OCI-LY3 (cell line): Measurements from ENCODE around the gene ARHGDIB.

Experiments used
- H2AFZ ChIP-seq: fragments of 200-600, 300-600 bp; shearing (Covaris generic); 2 replicates; pipeline ENCODE4 v1.6.0; 2014; ENCODE audit warnings: antibody characterized with exemption, low read depth, low read length
- H3K27ac ChIP-seq: fragments of 200-600, 300-600 bp; sonication (generic); 2 replicates; pipeline ENCODE4 v1.5.1; 2014; ENCODE audit warnings: mild to moderate bottlenecking, low read length, moderate library complexity, mixed read lengths
- H3K27me3 ChIP-seq: fragments of 200-600, 300-600 bp; sonication (generic); 2 replicates; pipeline ENCODE4 v1.6.1; 2014; ENCODE audit warnings: low read depth, low read length, mixed read lengths
- H3K36me3 ChIP-seq: fragments of 200-600, 300-600 bp; sonication (generic); replicated peaks from 2 replicates; pipeline ENCODE3; 2014; ENCODE audit warnings: low read depth, low read length, mixed read lengths
- H3K4me1 ChIP-seq: fragments of 300-600, 200-600 bp; sonication (generic); 2 replicates; pipeline ENCODE4 v1.6.1; 2014; ENCODE audit warnings: low read length, mixed read lengths
- H3K4me2 ChIP-seq: fragments of 200-600, 300-600 bp; sonication (generic); 2 replicates; pipeline ENCODE4 v1.6.1; 2014; ENCODE audit warnings: low read length, mixed read lengths
- H3K4me3 ChIP-seq: fragments of 300-600, 200-600 bp; sonication (generic); 2 replicates; pipeline ENCODE4 v1.5.1; 2014; ENCODE audit warnings: antibody characterized with exemption, mild to moderate bottlenecking, low read length, moderate library complexity
- H3K79me2 ChIP-seq: fragments of 300-600, 200-600 bp; shearing (Covaris generic); 2 replicates; pipeline ENCODE4 v1.6.1; 2014; ENCODE audit warnings: mild to moderate bottlenecking, low read length, mixed read lengths
- H3K9ac ChIP-seq: fragments of 300-600, 200-600 bp; shearing (Covaris generic); 2 replicates; pipeline ENCODE4 v1.6.0; 2014; ENCODE audit warnings: mild to moderate bottlenecking, low read length, moderate library complexity
- H3K9me3 ChIP-seq: fragments of 200-600, 300-600 bp; shearing (Covaris generic); 2 replicates; pipeline ENCODE4 v1.6.1; 2014; ENCODE audit warnings: low read length, mixed read lengths; ENCODE audit not compliant: insufficient read depth
- H4K20me1 ChIP-seq: fragments of 200-600, 300-600 bp; sonication (generic); 2 replicates; pipeline ENCODE4 v1.6.1; 2016; ENCODE audit warnings: low read length, mixed read lengths; ENCODE audit not compliant: insufficient read depth
- CTCF ChIP-seq: fragments of 200-600, 300-600 bp; sonication (generic); IDR thresholded peaks from 2 replicates; pipeline ENCODE4 v1.5.1; 2014; ENCODE audit warnings: antibody characterized with exemption, low read length, low read depth
- EZH2phosphoT487 ChIP-seq: fragments of 200-600 bp; shearing (Covaris generic); IDR thresholded peaks from 2 replicates; pipeline ENCODE4 v1.6.1; 2018; ENCODE audit warnings: antibody characterized with exemption, mixed run types, low read depth

ARHGDIB gene

GRCh38 chr12:14961466-14962152, at the start of gene ARHGDIB:
ARHGDIB (minus strand) TSS chr12:14961601; CDS start chr12:14950712, 10,889 bp downstream.
- peak within 1 kb of the TSS; percentile 95 for H3K4me3 ChIP-seq

GRCh38 chr12:15011162-15011561, 49.8 kb upstream of the ARHGDIB start:
- Histone ChIP-seq H3K27ac (no peak overlapping the region), H3K4me2 (no peak overlapping the region), H3K79me2 (no peaks in the 10 kb centered on the region), H3K27me3 (peaks cover 14% of the 10 kb centered on the region; the same call in 1 of the 2 replicates), H3K4me3 (no peak overlapping the region), H4K20me1 (no peaks in the 10 kb centered on the region), H2AFZ (no peak overlapping the region), H3K36me3 (no peaks in the 10 kb centered on the region), H3K9ac (no peak overlapping the region), H3K9me3 (no peaks in the 10 kb centered on the region), H3K4me1 (peaks cover 9% of the 10 kb centered on the region)
- peak; percentile 36; the same call in 1 of the 2 replicates for TF ChIP-seq CTCF
- no peak for TF ChIP-seq EZH2phosphoT487

More at GRCh38 chr12:14961466-14962152, at the start of gene ARHGDIB:
- peak within 1 kb of the TSS; percentile 96 for H3K4me2 ChIP-seq
- H2AFZ ChIP-seq = peak within 1 kb of the TSS; percentile 88
- H3K79me2 ChIP-seq = peaks cover 47% of the 10 kb centered on the region
- no peak for TF ChIP-seq CTCF
- TF ChIP-seq EZH2phosphoT487 = no peak
- H3K9ac ChIP-seq = peak within 1 kb of the TSS; percentile 93
- no peaks in the 10 kb centered on the region for H4K20me1 ChIP-seq
- peak within 1 kb of the TSS; percentile 97 for H3K27ac ChIP-seq
- no peaks in the 10 kb centered on the region for H3K9me3 ChIP-seq
- H3K36me3 ChIP-seq = peaks cover 5% of the 10 kb centered on the region
- no peaks in the 10 kb centered on the region for H3K27me3 ChIP-seq
- peaks cover 49% of the 10 kb centered on the region for H3K4me1 ChIP-seq

GRCh38 chr12:15007551-15007950, 46.1 kb upstream of the ARHGDIB start:
- no peaks in the 10 kb centered on the region for H3K9me3 ChIP-seq
- H3K4me2 ChIP-seq = no peak overlapping the region
- peaks cover 36% of the 10 kb centered on the region for H3K27me3 ChIP-seq
- no peaks in the 10 kb centered on the region for H3K36me3 ChIP-seq
- H3K4me1 ChIP-seq = 0 out of 2 replicates have a peak, but pooled peaks cover 4% of the 10 kb centered on the region
- no peak overlapping the region for H2AFZ ChIP-seq
- no peak for TF ChIP-seq EZH2phosphoT487
- no peak for TF ChIP-seq CTCF
- no peak overlapping the region for H3K4me3 ChIP-seq
- no peak overlapping the region for H3K27ac ChIP-seq
- H4K20me1 ChIP-seq = no peaks in the 10 kb centered on the region
- H3K9ac ChIP-seq = no peak overlapping the region
- no peaks in the 10 kb centered on the region for H3K79me2 ChIP-seq

- no peak overlapping the region for H3K4me3 ChIP-seq
- no peaks in the 10 kb centered on the region for H4K20me1 ChIP-seq
- H3K36me3 ChIP-seq = no peaks in the 10 kb centered on the region
- H3K4me2 ChIP-seq = no peak overlapping the region
- H3K27me3 ChIP-seq = peaks cover 55% of the 10 kb centered on the region
- TF ChIP-seq CTCF (no peak), EZH2phosphoT487 (no peak)
- no peaks in the 10 kb centered on the region for H3K9me3 ChIP-seq
- H3K27ac ChIP-seq = no peak overlapping the region
- no peak overlapping the region for H3K9ac ChIP-seq
- 0 out of 2 replicates have a peak, but pooled peaks cover 4% of the 10 kb centered on the region for H3K4me1 ChIP-seq
- no peaks in the 10 kb centered on the region for H3K79me2 ChIP-seq
- no peak overlapping the region for H2AFZ ChIP-seq
These were observed 43.7 kb upstream of the ARHGDIB start for GRCh38 chr12:15005064-15005463.
